Adrenal gland (tissue), 5 donors: ENCODE data around the gene BRIP1.

Source experiments
- POLR2A ChIP-seq, 2 donors: fragments of 450-650 bp; IDR thresholded peaks; one replicate each; pipeline ENCODE4 v1.6.1; 2017; ENCODE audit warnings: antibody characterized with exemption in 2 of 2, mild to moderate bottlenecking in 2 of 2, moderate library complexity in 1 of 2
- TF ChIP-seq, protein P1 (sequence below), 6 experiments: fragments of 450-650 bp in 4 of 6; fragments of 200-600 bp in 2 of 6; sonication (generic) in 1 of 6; IDR thresholded peaks; 1 replicate in 5 of 6; 2 replicates in 1 of 6; pipeline versions ENCODE4 v1.5.1 to v1.8.0; 2016 to 2021; ENCODE audit warnings: antibody characterized with exemption in 6 of 6, mild to moderate bottlenecking in 2 of 6, moderate library complexity in 1 of 6
- donor health status: DM: no; HTN: no; CAD: no.

DNA sequence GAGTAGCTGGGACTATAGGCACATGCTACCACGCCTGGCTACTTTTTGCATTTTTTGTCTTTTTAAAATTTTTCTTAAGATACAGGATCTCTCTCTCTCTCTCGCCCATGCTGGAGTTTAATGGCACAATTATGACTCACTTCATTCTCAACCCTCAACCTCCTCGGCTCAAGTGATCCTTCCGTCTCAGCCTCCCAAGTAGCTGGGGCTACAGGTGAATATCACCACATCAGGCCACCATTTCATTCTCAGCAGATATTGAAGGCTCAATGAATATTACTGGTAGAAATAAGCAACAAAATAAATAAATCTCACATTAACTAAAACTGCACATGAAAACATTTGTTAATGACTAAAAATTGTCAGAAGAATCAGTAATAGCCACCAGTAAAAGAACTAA, 41.7 kb downstream of the BRIP1 start:
- TF ChIP-seq POLR2A (IDR thresholded peaks at IDR 0.05): no peak
- TF ChIP-seq, protein P1, sequence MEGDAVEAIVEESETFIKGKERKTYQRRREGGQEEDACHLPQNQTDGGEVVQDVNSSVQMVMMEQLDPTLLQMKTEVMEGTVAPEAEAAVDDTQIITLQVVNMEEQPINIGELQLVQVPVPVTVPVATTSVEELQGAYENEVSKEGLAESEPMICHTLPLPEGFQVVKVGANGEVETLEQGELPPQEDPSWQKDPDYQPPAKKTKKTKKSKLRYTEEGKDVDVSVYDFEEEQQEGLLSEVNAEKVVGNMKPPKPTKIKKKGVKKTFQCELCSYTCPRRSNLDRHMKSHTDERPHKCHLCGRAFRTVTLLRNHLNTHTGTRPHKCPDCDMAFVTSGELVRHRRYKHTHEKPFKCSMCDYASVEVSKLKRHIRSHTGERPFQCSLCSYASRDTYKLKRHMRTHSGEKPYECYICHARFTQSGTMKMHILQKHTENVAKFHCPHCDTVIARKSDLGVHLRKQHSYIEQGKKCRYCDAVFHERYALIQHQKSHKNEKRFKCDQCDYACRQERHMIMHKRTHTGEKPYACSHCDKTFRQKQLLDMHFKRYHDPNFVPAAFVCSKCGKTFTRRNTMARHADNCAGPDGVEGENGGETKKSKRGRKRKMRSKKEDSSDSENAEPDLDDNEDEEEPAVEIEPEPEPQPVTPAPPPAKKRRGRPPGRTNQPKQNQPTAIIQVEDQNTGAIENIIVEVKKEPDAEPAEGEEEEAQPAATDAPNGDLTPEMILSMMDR (IDR thresholded peaks at IDR 0.05): no peak
